Nucleus accumbens (tissue), 56 donors: ENCODE results near the gene STARD9.
"Not testable (repeated sequence)": the region's sequence is repeated elsewhere in the genome, so short reads cannot be mapped to it uniquely, and the experiment has no call there.

ENCODE experiments used
- DNase-seq, 56 donors: peaks; one replicate each; lab custom pipeline; 2025; lab: John Stamatoyannopoulos, UW

STARD9 gene

DNA sequence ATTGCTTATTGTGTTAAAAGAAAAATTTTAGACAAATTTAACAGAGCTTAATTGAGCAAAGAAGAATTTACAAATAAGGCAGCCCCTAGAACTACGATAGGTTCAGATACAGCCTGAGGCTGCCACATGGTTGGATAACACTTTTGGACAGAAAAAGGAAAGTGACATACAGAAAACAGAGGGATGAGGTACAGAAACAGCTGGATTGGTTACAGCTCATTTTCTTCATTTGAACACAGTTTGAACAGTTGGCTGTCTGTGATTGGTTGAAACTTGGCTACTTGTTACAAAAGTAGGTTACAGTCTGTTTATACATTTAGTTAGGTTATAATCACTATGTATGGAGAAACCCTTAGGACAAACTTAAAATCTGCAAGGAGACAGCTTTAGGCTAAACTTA lies 46.0 kb downstream of the STARD9 start:
- DNase-seq: no peak

DNA sequence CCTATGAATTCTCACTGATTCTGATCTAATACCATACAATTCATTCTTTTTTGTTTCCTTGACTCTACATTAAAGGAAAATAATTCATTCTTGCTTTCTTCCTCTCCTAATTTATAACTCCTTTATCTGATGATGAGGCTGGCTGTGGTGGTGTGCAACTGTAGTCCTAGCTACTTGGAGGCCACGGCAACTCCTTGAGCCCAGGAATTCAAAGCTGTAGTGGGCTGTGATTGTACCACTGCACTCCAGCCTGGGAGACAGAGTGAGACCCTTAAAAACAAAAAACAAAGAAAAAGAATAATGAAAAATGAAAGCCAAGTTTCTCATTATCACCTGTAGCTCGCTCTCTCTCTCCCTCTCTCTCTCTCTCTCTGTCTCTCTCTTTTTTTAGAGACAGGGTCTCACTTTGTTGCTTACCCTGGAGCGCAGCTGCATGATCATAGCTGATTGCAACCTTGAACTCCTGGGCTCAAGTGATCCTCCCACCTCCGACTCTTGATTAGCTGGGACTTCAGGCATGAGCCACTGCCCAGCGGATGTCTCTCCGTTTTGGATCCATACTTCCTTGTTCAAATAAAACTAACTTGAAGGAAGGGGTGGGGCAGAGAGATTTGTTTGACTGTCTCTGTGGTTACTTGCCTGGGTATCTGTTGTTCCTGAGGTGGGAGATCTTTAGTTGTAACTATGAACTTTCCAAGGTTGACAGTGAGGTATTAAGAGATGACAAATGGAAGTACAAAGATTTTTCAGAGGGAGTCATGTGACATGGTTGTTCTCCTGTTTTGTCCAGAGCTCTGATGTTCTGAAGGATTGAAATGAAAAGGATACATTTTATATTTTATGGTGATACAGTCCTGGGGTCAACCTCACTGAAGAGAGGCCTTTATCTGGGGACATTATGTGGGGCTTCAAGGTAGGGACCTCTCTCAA lies 46.9 kb downstream of the STARD9 start:
- no peak for DNase-seq

DNA sequence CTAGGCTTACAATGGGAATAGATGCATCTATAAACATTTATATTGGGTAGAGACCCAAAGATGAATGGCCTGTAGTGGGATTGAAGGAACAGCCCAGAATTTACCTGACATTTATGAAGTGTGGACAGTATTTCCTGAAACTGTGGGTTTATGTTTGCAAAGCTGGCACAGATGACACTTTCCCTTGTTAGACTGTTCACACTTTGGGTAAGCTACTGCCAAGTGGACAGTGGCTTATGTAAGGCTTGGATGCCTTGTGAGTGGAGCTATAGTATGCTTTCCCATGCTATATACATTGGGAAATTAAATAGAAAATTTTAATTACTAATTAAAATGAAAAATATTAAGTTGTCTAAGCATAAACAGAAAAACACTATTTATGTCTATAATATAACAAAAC lies 48.5 kb downstream of the STARD9 start:
- no peak for DNase-seq

DNA sequence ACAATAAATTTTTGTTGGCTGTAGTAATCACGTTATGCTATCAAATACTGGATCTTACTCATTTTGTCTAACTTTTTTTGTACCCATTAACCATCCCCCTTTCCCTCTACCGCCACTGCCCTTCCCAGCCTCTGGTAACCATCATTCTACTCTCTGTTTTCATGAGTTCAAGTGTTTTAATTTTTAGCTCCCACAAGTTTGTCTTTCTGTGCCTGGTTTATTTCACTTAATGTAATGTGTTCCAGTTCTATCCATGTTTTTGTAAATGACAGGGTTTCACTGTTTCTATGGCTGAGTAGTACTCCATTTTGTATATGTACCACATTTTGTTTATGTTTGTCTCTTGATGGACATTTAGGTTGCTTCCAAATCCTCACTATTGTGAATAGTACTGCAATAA lies 52.1 kb downstream of the STARD9 start:
- DNase-seq: no peak

DNA sequence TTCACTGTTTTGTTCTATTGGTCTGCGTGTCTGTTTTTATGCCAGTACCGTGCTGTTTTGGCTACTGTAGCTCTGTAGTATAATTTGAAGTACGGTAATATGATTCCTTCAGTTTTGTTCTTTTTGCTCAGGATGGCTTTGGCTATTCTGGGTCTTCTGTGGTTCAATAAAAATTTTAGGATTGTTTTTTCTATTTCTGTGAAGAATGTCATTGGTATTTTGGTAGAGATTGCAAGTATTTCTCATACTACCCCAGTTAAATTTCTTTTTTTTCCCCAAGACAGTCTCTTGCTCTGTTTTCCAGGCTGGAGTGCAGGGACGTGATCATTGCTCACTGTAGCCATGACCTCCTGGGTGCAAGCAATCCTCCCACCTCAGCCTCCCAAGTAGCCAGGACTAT lies 53.4 kb downstream of the STARD9 start:
- DNase-seq: no peak

DNA sequence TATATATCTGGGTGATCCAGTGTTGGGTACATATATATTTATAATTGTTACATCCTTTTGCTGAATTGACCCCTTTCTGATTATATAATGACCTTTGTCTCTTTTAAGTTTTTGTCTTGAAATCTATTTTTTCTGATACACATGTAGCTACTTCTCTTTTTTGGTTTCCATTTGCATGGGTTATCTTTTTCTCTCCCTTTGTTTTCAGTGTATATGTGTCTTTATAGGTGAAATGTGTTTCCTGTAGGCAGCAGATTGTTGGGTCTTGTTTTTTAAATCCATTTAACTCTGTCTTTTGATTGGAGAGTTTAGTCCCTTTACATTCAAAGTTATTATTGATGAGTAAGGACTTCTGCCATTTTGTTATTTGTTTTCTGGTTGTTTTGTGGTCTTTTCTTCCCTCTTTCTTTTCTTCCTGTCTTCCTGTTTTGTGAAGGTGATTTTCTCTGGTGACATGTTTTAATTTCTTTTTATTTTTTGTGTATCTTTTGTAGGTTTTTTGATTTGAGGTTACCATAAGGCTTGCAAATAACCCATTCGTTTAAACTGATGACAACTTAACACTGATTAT lies 56.8 kb downstream of the STARD9 start:
- no peak for DNase-seq

DNA sequence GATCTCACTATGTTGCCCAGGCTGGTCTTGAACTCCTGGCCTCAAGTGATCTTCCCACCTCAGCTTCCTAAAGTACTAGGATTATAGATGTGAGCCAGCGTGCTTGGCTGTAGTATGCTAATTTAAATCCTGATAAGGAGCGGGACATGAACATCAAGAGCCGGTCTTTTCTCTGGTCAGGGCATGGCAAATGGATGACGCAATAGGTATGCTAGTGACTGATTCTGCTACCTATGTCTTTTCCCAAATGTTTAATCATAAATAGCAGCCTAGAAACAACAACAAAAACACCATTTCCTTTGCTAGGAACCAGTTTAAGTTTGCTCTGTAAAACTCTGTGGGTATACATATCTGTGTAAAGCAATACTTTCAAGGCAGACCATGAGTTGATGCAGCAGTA lies 64.7 kb downstream of the STARD9 start:
- no peak for DNase-seq

DNA sequence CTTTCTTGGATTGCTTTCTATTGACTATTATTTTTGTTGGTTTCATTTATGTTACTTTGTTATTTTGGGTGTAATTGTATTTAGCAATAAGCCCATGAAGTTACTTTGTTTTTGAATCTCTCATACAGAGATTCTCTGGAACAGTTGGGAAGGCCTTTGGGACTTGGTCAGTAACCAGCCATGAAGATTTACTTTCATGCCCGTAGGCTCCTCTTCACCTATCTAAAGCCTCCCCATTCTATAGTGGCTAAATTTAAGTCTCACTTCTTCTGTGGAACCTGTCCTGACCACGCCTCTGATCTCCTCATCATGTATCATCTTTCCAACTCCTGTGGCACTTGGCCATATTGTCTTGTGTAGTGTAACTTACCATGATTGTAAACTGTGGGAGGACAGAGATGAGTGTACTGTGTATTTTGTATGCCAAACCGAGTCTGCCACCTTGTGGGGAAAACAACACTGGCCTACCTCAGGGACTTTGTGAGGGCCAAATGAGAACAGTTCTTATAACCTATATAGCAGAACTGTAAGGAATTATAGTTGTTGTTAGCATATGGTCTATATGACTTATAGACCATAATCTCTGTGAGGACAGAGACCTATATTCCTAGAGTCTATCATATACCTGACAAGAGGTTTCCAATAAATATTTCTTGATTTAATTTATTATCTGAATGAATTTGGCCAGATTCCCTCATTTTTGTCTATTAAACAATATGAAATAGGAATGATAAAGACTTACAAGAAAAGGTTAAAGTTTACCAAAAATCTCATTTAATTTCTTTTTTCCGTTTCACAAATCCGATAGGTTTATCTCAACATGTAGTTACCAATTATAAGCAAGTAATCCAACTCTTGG lies 75.0 kb downstream of the STARD9 start:
- DNase-seq: peak in 44 of 56 donors; percentile 2 to 70 (median 29)

DNA sequence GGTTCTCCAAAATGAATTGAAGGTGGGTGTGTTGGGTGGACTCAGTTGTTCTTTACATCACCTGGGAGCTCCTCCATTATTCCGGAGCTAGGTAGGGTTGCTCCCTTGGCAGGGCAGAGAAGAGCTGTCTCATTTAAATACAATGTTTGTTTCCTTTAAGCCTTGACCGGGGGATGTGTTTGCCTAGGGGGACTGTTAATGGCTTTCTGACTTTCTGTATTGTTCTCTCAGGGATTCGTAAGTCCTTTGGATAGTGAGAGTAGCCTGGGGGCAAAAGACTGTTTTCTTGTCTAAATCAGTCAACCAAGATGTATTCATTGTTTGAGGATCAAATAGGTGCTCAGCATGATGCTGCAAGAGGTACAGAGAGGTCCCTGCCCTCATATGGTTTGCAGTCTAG lies 90.4 kb downstream of the STARD9 start:
- DNase-seq: no peak

DNA sequence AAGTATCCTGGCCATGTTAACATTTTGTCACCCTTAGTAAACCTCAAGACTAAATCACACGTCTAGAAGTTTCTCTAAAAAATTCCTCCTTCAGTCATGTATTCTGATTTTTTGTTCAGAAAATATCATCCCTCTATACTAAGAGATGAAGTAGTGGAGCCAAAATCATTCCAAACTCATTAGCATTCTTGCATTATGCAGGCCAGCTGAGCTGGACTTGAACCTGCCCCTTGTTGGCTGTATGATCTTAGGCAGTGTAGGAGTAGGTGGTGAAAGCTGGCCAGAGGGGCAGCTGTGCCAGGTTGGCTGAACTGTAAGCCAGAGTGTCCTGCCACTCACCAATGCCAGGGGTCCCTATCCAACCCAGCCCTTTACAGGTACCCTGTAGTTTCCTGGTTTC lies 92.4 kb downstream of the STARD9 start:
- no peak for DNase-seq

DNA sequence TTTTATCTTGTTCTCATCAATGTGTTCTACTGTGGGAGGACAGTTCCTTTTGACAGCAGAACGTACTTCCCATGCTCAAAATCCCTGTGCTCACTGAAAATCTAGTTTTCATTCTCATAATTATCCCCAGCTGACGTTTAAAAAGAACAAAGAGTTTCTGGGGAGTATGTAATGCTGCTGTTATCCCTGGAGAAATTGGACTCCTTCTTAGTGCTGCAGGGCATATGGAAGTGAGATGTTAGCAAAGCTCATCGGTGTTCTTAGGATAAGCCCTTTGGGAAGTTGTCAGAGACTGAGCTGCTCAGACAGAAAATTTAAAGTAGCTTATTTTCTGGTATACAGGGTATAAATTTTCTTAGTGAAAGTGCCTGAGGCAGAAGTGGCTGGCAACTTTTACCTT lies 95.0 kb downstream of the STARD9 start:
- no peak for DNase-seq

DNA sequence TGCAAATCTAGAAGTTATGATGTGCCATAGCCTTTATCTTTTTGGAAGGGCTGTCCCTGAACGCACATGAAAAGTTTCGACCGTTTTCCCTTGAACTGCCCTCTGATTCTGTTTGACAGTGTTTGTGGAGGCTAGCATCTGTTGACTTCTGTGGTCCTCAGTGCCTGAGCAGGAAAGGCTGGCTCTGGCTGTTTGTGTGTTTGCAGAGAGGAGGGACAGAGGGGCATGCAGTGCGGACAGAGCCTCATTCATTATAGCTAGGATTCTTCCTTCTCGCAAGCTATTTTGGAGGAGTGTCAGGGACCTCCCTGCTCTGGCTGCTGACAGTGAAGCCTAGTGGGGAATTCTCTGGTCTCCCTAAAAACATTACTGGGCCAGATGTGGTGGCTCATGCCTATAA lies 97.0 kb downstream of the STARD9 start:
- peak in 8 of 56 donors; percentile 3 to 16 (median 8) for DNase-seq

DNA sequence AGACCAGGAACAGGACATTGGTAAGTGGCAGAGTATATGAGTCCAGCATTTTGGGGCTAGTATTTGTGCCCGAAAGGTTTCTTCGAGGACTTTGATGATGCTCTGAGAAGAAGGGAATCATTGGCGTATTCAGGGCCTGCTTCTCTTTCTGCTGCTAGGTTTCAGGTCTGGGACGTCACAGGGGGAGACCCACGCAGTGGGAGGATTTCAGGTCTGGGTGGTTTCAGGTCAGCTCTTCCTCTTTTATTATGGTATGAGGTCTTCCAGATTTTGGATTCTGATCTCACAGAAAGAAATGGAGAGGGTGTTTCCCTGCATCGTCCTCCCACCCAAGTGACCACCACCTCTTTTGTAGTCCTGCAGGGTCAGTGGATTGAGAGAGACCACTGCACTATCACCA lies 99.1 kb downstream of the STARD9 start:
- no peak for DNase-seq

DNA sequence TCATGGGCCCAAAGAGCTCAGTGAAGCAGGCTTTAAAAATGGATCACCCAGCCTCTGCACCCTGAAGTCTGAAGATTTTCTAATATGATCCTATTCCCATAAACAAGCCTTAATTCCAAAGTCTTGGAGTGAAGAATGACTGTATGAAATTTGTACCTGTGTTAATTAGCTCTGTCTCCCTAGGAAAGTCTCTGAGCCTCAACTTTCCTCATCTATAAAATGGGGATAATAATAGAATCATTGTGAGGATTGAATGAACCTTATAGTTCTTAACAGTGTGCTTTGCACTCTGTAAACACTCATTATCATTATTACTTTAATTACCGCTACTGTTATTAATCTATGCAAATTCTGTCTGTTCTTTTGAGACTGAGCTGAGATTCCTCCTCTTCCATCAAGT lies 99.6 kb downstream of the STARD9 start:
- DNase-seq: no peak

DNA sequence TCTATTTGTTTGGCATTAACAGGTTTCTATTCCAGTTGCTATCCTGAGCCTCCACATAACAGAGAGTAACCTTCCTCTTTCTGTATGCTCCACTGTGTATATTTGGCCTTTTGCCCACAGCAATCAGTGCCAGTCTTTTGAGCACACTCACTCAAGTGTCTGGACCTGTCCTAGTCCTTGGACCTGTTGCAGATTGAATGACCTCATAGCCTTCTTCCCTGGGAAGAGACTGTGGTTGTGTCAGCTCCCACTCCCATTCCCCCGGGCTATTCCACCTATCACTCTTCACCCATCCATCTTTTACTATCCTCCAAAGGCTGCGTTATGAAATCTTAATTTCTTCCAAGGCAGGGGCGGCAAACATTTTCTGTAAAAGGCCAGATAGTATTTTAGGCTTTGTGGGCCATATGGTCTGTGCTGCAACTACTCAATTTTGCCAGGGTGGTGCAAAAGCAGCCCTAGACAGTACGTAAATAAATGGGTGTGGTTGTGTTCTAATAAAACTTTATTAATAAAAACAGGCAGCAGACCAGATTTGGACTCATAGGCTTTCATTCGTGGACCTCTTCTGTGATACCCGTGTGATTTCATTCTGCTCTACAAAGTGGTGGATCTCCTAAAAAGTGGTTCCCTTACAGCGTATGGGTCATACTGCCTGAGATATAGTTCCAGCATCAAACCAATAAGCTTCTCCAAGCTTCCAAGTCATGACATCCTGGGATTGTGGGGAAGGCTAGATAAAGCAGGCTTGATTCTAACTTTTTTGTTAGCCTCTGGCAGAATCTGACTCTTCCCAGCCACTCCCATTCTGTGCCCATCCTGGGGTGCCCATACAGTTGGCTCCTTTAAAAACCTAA lies 104.1 kb downstream of the STARD9 start:
- DNase-seq: no peak

DNA sequence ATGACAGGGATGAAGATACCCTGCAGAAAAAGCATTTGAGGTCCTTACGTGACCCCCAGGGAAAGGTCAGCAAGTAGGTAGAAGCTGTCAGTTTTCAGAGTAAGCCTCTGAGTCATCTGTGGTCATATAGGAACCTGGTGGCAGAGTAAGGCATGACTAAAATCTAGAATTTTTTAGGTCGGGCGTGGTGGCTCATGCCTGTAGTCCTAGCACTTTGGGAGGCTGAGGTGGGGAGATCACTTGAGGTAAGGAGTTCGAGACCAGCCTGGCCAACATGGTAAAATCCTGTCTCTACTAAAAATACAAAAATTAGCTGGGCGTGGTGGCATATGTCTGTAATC lies 104.7 kb downstream of the STARD9 start:
- not testable (repeated sequence) for DNase-seq

DNA sequence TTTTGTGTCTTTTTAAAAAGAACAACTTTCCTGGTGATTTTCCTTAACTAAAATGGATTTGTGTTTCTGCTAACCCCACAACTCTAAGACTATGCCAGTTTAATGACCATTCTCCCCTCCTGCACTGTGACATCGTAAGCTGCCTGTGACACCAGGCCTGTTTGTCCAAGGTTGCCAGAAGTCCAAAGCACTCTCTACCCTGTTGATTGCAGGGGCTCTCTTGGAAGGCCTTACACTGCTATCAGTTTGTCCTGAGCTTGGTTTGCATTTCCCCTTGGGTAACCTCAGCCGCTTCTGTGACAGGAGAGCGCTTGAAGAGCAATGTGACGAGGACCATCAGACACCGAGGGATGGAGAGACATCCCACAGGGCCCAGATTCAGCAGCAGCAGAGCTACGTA lies 105.7 kb downstream of the STARD9 start:
- DNase-seq: no peak

DNA sequence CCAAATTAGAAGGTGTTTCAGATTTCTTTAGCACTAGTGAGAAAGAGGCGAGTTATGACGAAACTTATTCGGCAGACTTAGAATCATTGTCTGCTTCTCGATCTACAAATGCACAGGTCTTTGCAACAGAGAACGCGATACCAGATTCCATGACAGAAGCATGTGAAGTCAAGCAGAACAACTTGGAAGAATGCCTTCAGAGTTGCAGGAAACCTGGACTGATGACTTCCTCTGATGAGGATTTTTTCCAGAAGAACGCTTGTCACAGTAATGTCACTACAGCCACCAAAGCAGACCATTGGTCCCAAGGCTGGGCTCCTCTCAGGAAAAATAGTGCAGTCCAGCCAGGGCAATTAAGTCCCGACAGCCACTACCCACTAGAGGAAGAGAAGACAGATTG lies 110.9 kb downstream of the STARD9 start:
- DNase-seq: no peak

DNA sequence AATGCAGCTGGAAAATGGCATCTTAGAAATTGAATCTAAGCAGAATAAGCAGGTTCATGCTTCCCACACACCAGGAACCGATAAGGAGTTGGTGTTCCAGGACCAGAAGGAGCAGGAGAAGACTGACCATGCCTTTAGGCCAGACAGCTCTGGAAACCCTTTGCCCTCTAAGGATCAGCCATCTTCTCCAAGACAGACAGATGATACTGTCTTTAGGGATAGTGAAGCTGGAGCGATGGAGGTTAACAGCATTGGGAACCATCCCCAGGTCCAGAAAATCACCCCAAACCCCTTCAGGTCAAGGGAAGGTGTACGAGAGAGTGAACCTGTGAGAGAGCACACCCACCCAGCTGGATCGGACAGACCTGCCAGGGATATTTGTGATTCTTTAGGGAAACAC lies 112.3 kb downstream of the STARD9 start:
- no peak for DNase-seq

DNA sequence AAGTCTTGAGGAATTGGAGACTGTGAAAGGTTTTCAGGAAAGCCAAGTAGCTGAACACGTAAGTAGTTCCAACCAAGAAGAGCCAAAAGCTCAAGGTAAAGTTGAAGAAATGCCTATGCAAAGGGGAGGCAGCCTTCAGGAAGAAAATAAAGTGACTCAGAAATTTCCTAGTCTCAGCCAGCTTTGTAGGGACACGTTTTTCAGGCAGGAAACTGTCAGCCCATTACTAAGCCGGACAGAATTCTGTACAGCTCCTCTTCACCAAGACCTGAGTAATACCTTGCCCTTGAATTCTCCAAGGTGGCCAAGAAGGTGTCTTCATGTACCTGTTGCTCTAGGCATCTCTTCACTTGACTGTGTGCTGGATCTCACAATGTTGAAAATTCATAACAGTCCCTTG lies 112.9 kb downstream of the STARD9 start:
- DNase-seq: no peak

DNA sequence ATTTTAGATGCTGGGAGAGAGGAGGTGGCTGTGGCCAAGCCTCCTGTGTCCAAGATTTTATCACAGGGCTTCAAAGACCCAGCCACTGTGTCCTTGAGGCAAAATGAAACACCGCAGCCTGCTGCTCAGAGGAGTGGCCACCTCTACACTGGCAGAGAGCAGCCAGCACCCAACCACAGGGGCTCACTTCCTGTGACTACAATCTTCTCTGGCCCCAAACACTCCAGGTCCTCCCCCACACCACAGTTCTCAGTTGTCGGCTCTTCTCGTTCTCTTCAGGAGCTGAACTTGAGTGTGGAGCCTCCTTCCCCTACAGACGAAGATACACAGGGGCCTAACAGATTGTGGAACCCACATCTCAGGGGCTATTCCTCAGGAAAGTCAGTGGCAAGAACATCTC lies 115.9 kb downstream of the STARD9 start:
- no peak for DNase-seq
